Esophagus squamous epithelium (tissue), 5 donors: ENCODE data around the gene ABCA8. TPM values are rescaled to one million over a fixed set of nuclear protein-coding genes. Genes with fewer than 3 reads are reported as not detected.
"Not testable (repeated sequence)": the region's sequence is repeated elsewhere in the genome, so short reads cannot be mapped to it uniquely, and the experiment has no call there.

ENCODE experiments used
- DNase-seq: peaks from one replicate; lab custom pipeline; 2025; lab: John Stamatoyannopoulos, UW
- H3K27ac ChIP-seq, 4 donors: fragments of 200-600 bp; sonication (generic); one replicate each; pipeline ENCODE4 v1.5.1; 2016 to 2019; ENCODE audit warnings: mild to moderate bottlenecking in 1 of 4
- H3K27me3 ChIP-seq, 4 donors: fragments of 200-600 bp; sonication (generic); 1 replicate in 3 of 4; 2 replicates in 1 of 4; pipeline versions ENCODE4 v1.5.1 to v1.6.0; 2017 to 2021; ENCODE audit warnings: antibody characterized with exemption in 1 of 4
- H3K36me3 ChIP-seq, 3 donors: fragments of 200-600 bp; sonication (generic); one replicate each; pipeline ENCODE4 v1.5.1; 2016 to 2019
- H3K4me1 ChIP-seq, 3 donors: fragments of 200-600 bp; sonication (generic); one replicate each; pipeline ENCODE4 v1.5.1; 2017 to 2019
- H3K4me3 ChIP-seq, 4 donors: fragments of 200-600 bp; sonication (generic); 1 replicate in 3 of 4; 2 replicates in 1 of 4; pipeline ENCODE4 v1.5.1; 2016 to 2019; ENCODE audit warnings: mild to moderate bottlenecking in 2 of 4, moderate library complexity in 1 of 4
- H3K9me3 ChIP-seq, 3 donors: fragments of 200-600 bp; sonication (generic); one replicate each; pipeline ENCODE4 v1.5.1; 2016 to 2019
- POLR2A ChIP-seq, 4 donors: fragments of 450-650 bp; IDR thresholded peaks; one replicate each; pipeline ENCODE4 v1.6.1; 2017; ENCODE audit warnings: antibody characterized with exemption in 4 of 4, mild to moderate bottlenecking in 4 of 4, moderate library complexity in 3 of 4
- WGBS, 2 donors: methylation state at CpG; one replicate each; pipeline ENCODE4 v1.1.5; 2018; 5-methylcytosine and 5-hydroxymethylcytosine counted together
- intact Hi-C: fragments of 100-400 bp; cut with DNase I; formaldehyde crosslinking; loops from one replicate; pipeline ENCODE4 v1.15.0; 2022
- total RNA-seq, 4 donors: library from RNA; depleted of rRNA; stranded (reverse); fragments of >200 nt; gene quantifications; one replicate each; pipeline ENCODE4 v1.1.0, GENCODE V29; 2016
- TF ChIP-seq, protein P1 (sequence below), 6 experiments: fragments of 450-650 bp in 4 of 6; fragments of 200-600 bp in 2 of 6; sonication (generic) in 2 of 6; IDR thresholded peaks; one replicate each; pipeline ENCODE4 v1.5.1; 2016 to 2019; ENCODE audit warnings: antibody characterized with exemption in 6 of 6, mild to moderate bottlenecking in 4 of 6, moderate library complexity in 4 of 6
- donor health status: DM: yes; HTN: yes; CAD: no.

The ABCA8 gene
- total RNA-seq, 4 donors from 2014 or later = 1.5 to 30.5 (median 7.3) TPM

DNA sequence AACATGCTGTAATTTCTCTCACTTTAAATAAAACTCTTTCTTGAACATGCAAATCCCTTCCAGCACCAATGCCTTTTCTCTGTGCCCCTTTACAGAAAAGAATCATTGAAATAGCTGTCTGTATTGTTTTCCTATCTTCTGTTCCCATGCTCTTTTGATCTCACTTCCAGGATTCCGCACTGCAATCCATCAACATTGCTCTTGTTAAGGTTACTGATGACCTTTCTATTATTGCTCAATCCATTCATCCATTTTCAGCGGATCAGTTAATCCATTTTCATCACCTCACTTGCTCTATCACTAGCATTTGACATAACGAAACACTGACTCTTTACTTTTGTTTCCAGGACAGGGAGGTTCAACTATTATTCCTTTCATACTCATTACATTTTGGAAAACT is 130.5 kb downstream of the ABCA8 start:
- Histone ChIP-seq H3K27me3 (peaks cover 0 to 4% (median 0%) of the 10 kb centered on the region in 4 donors), H3K4me1 (peaks cover 0 to 18% (median 4%) of the 10 kb centered on the region in 3 donors), H3K9me3 (no peaks in the 10 kb centered on the region), H3K27ac (no peak overlapping the region), H3K4me3 (no peak overlapping the region), H3K36me3 (no peaks in the 10 kb centered on the region)
- 51 to 65% methylated on average over 3 of the region's 3 CpGs for WGBS, 2 donors
- intact Hi-C loops = no loop called here
- no peak for TF ChIP-seq POLR2A (IDR thresholded peaks at IDR 0.05)
- TF ChIP-seq, protein P1, sequence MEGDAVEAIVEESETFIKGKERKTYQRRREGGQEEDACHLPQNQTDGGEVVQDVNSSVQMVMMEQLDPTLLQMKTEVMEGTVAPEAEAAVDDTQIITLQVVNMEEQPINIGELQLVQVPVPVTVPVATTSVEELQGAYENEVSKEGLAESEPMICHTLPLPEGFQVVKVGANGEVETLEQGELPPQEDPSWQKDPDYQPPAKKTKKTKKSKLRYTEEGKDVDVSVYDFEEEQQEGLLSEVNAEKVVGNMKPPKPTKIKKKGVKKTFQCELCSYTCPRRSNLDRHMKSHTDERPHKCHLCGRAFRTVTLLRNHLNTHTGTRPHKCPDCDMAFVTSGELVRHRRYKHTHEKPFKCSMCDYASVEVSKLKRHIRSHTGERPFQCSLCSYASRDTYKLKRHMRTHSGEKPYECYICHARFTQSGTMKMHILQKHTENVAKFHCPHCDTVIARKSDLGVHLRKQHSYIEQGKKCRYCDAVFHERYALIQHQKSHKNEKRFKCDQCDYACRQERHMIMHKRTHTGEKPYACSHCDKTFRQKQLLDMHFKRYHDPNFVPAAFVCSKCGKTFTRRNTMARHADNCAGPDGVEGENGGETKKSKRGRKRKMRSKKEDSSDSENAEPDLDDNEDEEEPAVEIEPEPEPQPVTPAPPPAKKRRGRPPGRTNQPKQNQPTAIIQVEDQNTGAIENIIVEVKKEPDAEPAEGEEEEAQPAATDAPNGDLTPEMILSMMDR (IDR thresholded peaks at IDR 0.05) = no peak
- DNase-seq = no peak

DNA sequence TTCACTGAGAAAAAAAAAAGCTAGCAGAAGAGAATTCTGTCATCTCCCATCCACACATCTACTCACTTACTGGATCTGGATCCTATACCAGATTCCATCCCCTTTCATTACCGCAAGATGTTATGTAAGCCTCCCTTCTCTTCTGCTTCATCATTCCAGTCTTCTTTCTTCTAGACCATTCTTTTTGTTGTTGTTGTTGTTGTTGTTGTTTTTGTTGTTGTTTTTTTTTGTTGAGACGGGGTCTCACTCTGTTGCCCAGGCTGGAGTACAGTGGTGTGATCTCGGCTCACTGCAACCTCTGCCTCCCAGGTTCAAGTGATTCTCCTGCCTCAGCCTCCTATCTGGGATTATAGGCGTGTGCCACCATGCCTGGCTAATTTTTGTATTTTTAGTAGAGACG is 131.0 kb downstream of the ABCA8 start:
- H3K36me3 ChIP-seq, H3K27ac ChIP-seq, DNase-seq, H3K4me3 ChIP-seq, H3K27me3 ChIP-seq, H3K9me3 ChIP-seq, intact Hi-C loops: not testable (repeated sequence)
- H3K4me1 ChIP-seq = peaks cover 0 to 18% (median 4%) of the 10 kb centered on the region in 3 donors
- WGBS, 2 donors = 72 to 87% methylated on average over 5 of the region's 5 CpGs

DNA sequence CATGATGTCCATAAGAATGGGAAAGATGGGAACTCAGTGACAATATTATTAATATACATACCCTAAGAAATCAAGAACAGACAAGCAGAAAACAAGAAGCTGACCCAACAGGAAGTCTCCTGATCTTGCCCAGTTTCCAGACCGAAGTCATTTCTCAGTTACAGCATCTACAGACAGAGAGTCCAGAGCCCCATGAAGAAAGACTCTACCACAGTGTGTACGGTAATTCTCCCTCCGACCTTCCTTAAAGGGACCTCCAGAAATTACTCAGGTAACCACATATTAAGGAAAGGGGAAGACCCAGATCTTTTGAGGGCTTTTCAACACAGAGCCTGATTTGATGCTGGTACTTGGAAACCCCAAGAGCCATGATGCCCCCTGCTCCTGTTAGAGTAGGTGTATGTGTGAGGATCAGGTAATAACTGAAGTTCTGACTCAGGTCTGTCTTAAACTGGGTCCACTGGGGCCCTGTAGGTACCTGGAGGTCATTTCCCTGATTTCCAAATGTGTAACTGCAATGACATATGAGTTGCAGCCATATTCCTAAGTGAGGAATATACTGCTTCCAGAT is 132.4 kb downstream of the ABCA8 start:
- 65 to 76% methylated on average over 3 of the region's 3 CpGs for WGBS, 2 donors

DNA sequence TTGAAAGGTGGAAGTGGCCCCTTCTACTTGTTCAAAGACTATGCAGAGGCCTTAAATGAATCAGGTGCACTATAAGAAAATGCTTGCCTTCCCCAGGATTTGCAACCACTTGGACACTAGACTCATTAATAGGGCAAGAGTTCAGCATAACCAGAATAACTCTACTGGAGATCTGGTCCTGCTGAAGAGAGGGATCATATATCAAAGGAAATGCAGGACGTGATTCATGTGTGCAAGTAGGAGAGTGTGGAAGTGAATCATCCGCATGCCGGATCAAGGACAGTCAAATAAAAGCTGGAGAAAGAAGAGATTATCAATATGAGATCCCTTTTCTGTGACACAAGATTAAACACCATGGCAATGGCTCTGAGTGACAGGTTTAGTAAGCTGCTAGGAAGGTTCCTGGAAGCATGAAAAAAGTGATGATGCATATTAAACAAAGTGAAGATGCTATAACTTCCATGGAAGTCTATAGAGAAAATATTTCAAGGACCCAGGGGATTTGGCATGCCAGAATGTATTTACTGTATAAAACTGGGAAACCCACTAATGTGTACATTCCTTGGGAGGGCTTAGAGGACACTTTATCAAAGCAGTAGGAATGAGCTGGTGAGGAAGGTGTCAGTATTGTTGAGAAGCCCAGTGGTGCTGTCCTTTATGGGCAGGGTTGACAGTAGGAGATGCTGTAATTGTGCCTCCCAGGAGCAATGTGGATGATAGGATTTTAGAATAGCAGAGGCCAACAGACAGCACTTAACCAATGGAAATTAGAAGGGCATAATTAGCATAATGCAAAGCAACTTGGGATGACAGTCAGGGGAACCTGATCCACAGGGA is 133.1 kb downstream of the ABCA8 start:
- Histone ChIP-seq H3K4me1 (peaks cover 0 to 18% (median 4%) of the 10 kb centered on the region in 3 donors), H3K27me3 (no peaks in the 10 kb centered on the region), H3K4me3 (no peak overlapping the region), H3K27ac (peak overlapping the region in 1 of 4 donors; percentile 31), H3K36me3 (no peaks in the 10 kb centered on the region), H3K9me3 (no peaks in the 10 kb centered on the region)
- intact Hi-C loops = no loop called here
- WGBS, 2 donors = 18 to 26% methylated on average over 3 of the region's 3 CpGs
- no peak for TF ChIP-seq POLR2A (IDR thresholded peaks at IDR 0.05)
- TF ChIP-seq, protein P1 (IDR thresholded peaks at IDR 0.05) = no peak
- no peak for DNase-seq

More for the DNA sequence above, 132.4 kb downstream of the ABCA8 start:
- intact Hi-C loops = no loop called here
- H3K36me3 ChIP-seq = no peaks in the 10 kb centered on the region
- peak overlapping the region in 1 of 4 donors; percentile 19 for H3K27ac ChIP-seq
- no peaks in the 10 kb centered on the region for H3K9me3 ChIP-seq
- H3K27me3 ChIP-seq = no peaks in the 10 kb centered on the region
- peaks cover 0 to 18% (median 4%) of the 10 kb centered on the region in 3 donors for H3K4me1 ChIP-seq
- DNase-seq = no peak
- no peak overlapping the region for H3K4me3 ChIP-seq
- TF ChIP-seq, protein P1 (IDR thresholded peaks at IDR 0.05) = no peak
- no peak for TF ChIP-seq POLR2A (IDR thresholded peaks at IDR 0.05)

- intact Hi-C loops = no loop called here
- no peak for DNase-seq
- TF ChIP-seq, protein P1 (IDR thresholded peaks at IDR 0.05) = no peak
- TF ChIP-seq POLR2A (IDR thresholded peaks at IDR 0.05) = no peak
- 69 to 71% methylated on average over 8 of the region's 8 CpGs for WGBS, 2 donors
- H3K27me3 ChIP-seq = no peaks in the 10 kb centered on the region
- H3K9me3 ChIP-seq = no peaks in the 10 kb centered on the region
- no peak overlapping the region for H3K27ac ChIP-seq
- H3K36me3 ChIP-seq = no peaks in the 10 kb centered on the region
- peaks cover 0 to 18% (median 4%) of the 10 kb centered on the region in 3 donors for H3K4me1 ChIP-seq
- no peak overlapping the region for H3K4me3 ChIP-seq
These were observed 134.2 kb downstream of the ABCA8 start for GRCh38 chr17:68820825-68821481.
